Upper lobe of right lung (tissue), 1 donor: ENCODE results near the gene OPN3. TPM values are rescaled to one million over a fixed set of nuclear protein-coding genes. Genes with fewer than 3 reads are reported as not detected.

Experiments used
- ATAC-seq: fragments of 200-7000 bp; cut with Tn5 transposase; one replicate; pipeline ENCODE4 v1.9.1; 2020; ENCODE audit warnings: mild to moderate bottlenecking, moderate library complexity
- DNase-seq: peaks from one replicate; pipeline ENCODE4 v3.0.0-alpha.2; 2020
- H3K27ac ChIP-seq: fragments of 200-600 bp; one replicate; pipeline ENCODE4 v1.8.0; 2022
- H3K27me3 ChIP-seq: fragments of 200-600 bp; one replicate; pipeline ENCODE4 v1.8.0; 2022; ENCODE audit warnings: mild to moderate bottlenecking
- H3K36me3 ChIP-seq: fragments of 200-600 bp; one replicate; pipeline ENCODE4 v1.8.0; 2022
- H3K4me1 ChIP-seq: fragments of 200-600 bp; one replicate; pipeline ENCODE4 v1.8.0; 2022
- H3K4me3 ChIP-seq: fragments of 200-600 bp; one replicate; pipeline ENCODE4 v1.8.0; 2022; ENCODE audit warnings: mild to moderate bottlenecking
- H3K9me3 ChIP-seq: fragments of 200-600 bp; one replicate; pipeline ENCODE4 v1.8.0; 2022
- intact Hi-C: fragments of 100-400 bp; cut with DNase I; formaldehyde crosslinking; loops from one replicate; pipeline ENCODE4 v1.11.0; 2022
- total RNA-seq: library from RNA; stranded (reverse); fragmentation: NEBNext Ultra II Directional; extraction: Animal tissue kit (Norgen Biotek cat#: 25700); gene quantifications from one replicate; pipeline ENCODE4 v1.2.1, GENCODE V29; 2021
- TF ChIP-seq, protein P1 (sequence below): fragments of 200-600 bp; IDR thresholded peaks from one replicate; pipeline ENCODE4 v1.8.0; 2022; ENCODE audit warnings: antibody characterized with exemption
- donor health status: DM: no; HTN: yes; CAD: no; lungs with severe emphysema.

OPN3 gene
- total RNA-seq, 1 donor from 2014 or later = 40.8 TPM

DNA sequence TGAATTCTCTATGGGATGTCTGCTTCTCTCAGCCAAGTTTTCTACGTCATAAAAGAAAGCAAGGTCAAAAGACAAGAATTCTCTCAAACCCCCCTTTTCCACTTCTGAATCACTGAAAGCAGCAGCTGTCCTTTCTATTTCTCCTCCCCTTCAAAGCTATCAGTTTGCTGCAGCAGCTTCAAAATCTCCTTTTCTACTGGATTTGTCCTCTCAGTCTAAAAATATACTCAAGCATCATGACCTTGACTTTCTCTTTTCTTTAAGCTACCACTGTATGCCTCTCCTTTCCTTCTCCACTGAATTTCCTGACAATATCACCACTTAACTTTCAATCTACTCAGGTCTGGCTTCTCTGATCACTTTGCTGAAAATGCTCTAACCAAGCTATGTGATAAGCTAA lies 13.8 kb upstream of the OPN3 start:
- H3K36me3 ChIP-seq = no peaks in the 10 kb centered on the region
- no peak overlapping the region for H3K4me3 ChIP-seq
- H3K27ac ChIP-seq = no peak overlapping the region
- intact Hi-C loops = no loop called here
- DNase-seq (no peak), ATAC-seq (no peak)
- H3K27me3 ChIP-seq = no peaks in the 10 kb centered on the region
- H3K4me1 ChIP-seq = no peaks in the 10 kb centered on the region
- no peaks in the 10 kb centered on the region for H3K9me3 ChIP-seq
- TF ChIP-seq, protein P1, sequence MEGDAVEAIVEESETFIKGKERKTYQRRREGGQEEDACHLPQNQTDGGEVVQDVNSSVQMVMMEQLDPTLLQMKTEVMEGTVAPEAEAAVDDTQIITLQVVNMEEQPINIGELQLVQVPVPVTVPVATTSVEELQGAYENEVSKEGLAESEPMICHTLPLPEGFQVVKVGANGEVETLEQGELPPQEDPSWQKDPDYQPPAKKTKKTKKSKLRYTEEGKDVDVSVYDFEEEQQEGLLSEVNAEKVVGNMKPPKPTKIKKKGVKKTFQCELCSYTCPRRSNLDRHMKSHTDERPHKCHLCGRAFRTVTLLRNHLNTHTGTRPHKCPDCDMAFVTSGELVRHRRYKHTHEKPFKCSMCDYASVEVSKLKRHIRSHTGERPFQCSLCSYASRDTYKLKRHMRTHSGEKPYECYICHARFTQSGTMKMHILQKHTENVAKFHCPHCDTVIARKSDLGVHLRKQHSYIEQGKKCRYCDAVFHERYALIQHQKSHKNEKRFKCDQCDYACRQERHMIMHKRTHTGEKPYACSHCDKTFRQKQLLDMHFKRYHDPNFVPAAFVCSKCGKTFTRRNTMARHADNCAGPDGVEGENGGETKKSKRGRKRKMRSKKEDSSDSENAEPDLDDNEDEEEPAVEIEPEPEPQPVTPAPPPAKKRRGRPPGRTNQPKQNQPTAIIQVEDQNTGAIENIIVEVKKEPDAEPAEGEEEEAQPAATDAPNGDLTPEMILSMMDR = no peak

DNA sequence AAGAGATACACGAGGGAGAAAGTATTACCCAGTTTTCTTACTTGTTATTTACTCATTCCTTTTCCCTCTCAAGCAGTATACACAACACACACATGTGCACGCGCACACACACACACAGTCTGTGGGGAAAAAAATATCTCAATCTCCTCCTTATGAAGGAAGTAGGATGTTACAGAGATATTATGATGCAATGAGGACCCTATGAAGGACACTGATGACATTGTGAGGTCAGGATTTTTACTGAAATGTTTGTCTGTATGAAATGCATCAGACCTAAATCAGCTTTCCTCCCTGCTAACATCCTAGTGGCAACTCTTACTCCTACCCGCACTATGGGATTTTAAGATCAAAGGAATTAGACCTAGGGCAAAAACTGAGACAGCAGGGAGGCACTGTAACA lies 11.8 kb upstream of the OPN3 start, which contains the start of gene WDR64:
Gene WDR64, plus strand, starts transcription at position 270 of the 400 bp plus-strand sequence. CDS start 204 bp downstream, outside the sequence.
- DNase-seq = no peak
- no peak within 1 kb of the TSS for H3K4me3 ChIP-seq
- ATAC-seq = no peak
- no peaks in the 10 kb centered on the region for H3K36me3 ChIP-seq
- intact Hi-C loops = no loop called here
- no peaks in the 10 kb centered on the region for H3K4me1 ChIP-seq
- H3K27ac ChIP-seq = no peak within 1 kb of the TSS
- no peaks in the 10 kb centered on the region for H3K27me3 ChIP-seq
- TF ChIP-seq, protein P1 = no peak
- no peaks in the 10 kb centered on the region for H3K9me3 ChIP-seq

DNA sequence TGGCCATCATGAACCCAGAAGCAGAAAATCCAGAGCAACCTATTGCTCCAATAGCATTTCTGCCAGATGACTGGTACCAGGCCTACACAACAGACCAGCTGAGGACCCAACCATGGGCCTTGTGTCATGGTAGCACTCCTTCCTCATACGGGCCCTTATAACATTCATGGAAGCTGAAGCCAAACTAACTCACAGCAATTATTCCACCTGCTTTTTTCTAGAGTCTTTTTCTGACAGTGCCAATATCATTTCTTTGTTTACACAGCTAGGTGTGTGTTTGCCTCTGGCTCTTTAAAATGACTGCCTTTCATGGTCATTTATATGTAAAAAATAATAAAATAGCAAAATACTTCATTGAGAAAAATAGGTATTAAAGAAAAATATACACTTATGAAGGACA lies 8.0 kb upstream of the OPN3 start:
- Histone ChIP-seq H3K27me3 (no peaks in the 10 kb centered on the region), H3K27ac (no peak overlapping the region), H3K4me3 (no peak overlapping the region), H3K9me3 (no peaks in the 10 kb centered on the region), H3K4me1 (no peaks in the 10 kb centered on the region), H3K36me3 (no peaks in the 10 kb centered on the region)
- ATAC-seq = no peak
- DNase-seq = no peak
- TF ChIP-seq, protein P1 = no peak
- intact Hi-C loops = no loop called here

DNA sequence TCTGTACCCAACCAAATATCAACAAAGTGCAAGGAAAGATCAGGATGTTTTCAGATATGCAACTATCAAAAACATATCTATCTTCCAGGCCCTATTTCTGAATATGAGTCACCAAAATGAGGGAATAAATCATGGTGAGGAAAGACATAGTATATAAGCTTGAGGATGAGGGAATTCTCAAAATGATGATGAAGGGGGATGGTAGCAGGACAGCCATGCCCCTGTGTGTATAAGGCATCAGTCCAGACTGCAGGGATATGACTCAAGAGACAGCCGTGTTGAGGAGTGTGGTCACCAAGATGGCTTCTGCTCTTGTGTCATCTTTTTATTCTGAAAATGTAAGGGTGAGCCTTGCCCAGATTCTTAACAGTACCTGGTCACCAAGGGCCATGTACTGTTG lies 7.5 kb upstream of the OPN3 start:
- Histone ChIP-seq H3K27ac (no peak overlapping the region), H3K36me3 (no peaks in the 10 kb centered on the region), H3K9me3 (no peaks in the 10 kb centered on the region), H3K27me3 (no peaks in the 10 kb centered on the region), H3K4me1 (no peaks in the 10 kb centered on the region), H3K4me3 (no peak overlapping the region)
- ATAC-seq = no peak
- DNase-seq = no peak
- TF ChIP-seq, protein P1 = no peak
- intact Hi-C loops = no loop called here

DNA sequence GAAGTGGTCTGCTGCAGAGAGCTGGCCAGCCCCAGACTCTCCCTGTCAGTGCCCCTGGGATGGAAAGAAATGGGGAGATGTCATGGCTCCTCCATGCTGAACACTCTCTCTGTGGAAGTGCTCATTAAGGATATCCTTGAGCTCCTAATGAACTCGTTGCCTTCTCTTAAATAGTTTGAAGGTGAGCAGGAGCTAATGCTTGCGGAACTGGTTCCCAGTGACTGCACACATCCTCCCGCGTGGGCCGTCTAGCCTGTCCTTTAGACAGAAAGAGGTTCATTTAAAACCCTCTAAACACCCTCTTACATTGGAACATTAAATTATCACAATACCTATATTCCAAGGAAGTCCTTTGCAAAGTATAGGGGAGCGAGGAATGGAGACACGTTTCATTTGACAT lies 6.0 kb upstream of the OPN3 start:
- Histone ChIP-seq H3K4me1 (no peaks in the 10 kb centered on the region), H3K4me3 (no peak overlapping the region), H3K9me3 (no peaks in the 10 kb centered on the region), H3K27ac (no peak overlapping the region), H3K36me3 (no peaks in the 10 kb centered on the region), H3K27me3 (no peaks in the 10 kb centered on the region)
- intact Hi-C loops = no loop called here
- TF ChIP-seq, protein P1 = no peak
- DNase-seq (no peak), ATAC-seq (no peak)

DNA sequence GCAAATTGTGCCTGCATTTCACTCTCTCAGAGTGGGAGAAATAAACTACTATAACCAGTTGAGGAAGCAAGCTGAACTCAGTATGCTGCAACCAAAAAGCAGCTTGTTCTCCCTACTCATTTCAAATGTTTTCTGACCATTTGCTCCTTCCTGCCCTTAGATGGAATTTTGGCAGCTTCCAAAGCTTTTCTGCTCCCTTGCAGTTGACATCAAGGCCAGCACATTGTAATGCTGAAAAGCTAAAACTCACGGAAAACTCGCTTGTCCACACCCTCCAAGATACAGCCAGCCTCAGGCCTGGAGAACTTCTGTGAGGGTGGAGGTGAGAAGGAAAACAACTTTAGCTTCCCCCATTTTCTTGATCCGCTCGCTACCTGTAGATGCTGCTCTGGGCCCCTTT lies 5.0 kb upstream of the OPN3 start:
- H3K4me1 ChIP-seq = peaks cover 5% of the 10 kb centered on the region
- intact Hi-C loops = no loop called here
- H3K36me3 ChIP-seq = no peaks in the 10 kb centered on the region
- TF ChIP-seq, protein P1 = no peak
- no peaks in the 10 kb centered on the region for H3K9me3 ChIP-seq
- ATAC-seq = no peak
- H3K27me3 ChIP-seq = no peaks in the 10 kb centered on the region
- no peak for DNase-seq
- no peak overlapping the region for H3K4me3 ChIP-seq
- H3K27ac ChIP-seq = no peak overlapping the region
